ENCODE data around the gene UBE2A.

Gene UBE2A

GRCh38 chrX:119607018-119607389 lies 32.6 kb downstream of the UBE2A start:
- no peak for TF ChIP-seq CTCF (conservative IDR thresholded peaks at IDR 0.05; ENCODE audit: low read depth, low read length)
- DNase-seq (ENCODE audit: low read depth): no peak
- peak overlapping the region; percentile 89 for H3K4me3 ChIP-seq (ENCODE audit: low read depth, low read length)

GRCh38 chrX:119614776-119615175 lies 40.4 kb downstream of the UBE2A start:
- DNase-seq (ENCODE audit: low read depth): no peak
- H3K4me3 ChIP-seq (ENCODE audit: low read depth, low read length): no peak overlapping the region
- no peak for TF ChIP-seq CTCF (conservative IDR thresholded peaks at IDR 0.05; ENCODE audit: low read depth, low read length)

GRCh38 chrX:119617517-119618164 lies 43.3 kb downstream of the UBE2A start:
- TF ChIP-seq CTCF (conservative IDR thresholded peaks at IDR 0.05; ENCODE audit: low read depth, low read length): no peak
- no peak overlapping the region for H3K4me3 ChIP-seq (ENCODE audit: low read depth, low read length)
- DNase-seq (ENCODE audit: low read depth): no peak

- TF ChIP-seq CTCF (conservative IDR thresholded peaks at IDR 0.05; ENCODE audit: low read depth, low read length): no peak
- H3K4me3 ChIP-seq (ENCODE audit: low read depth, low read length): no peak overlapping the region
- DNase-seq (ENCODE audit: low read depth): no peak
These were observed 44.1 kb downstream of the UBE2A start for GRCh38 chrX:119618439-119618838.

- peak; percentile 56 for DNase-seq (ENCODE audit: low read depth)
- no peak for TF ChIP-seq CTCF (conservative IDR thresholded peaks at IDR 0.05; ENCODE audit: low read depth, low read length)
- no peak overlapping the region for H3K4me3 ChIP-seq (ENCODE audit: low read depth, low read length)
These were observed 48.2 kb downstream of the UBE2A start for GRCh38 chrX:119622356-119623232.

- H3K4me3 ChIP-seq (ENCODE audit: low read depth, low read length): no peak overlapping the region
- no peak for DNase-seq (ENCODE audit: low read depth)
- TF ChIP-seq CTCF (conservative IDR thresholded peaks at IDR 0.05; ENCODE audit: low read depth, low read length): no peak
These were observed 50.1 kb downstream of the UBE2A start for GRCh38 chrX:119624417-119624816.

Measured in choroid plexus epithelial cell (primary cell).